Non-pigmented ciliary epithelial cell (primary cell): ENCODE measurements around the gene TPP1.

ENCODE experiments used
- DNase-seq: peaks from one replicate; pipeline ENCODE4 v3.0.0-alpha.2; 2010; ENCODE audit warnings: low read depth

Gene TPP1

DNA sequence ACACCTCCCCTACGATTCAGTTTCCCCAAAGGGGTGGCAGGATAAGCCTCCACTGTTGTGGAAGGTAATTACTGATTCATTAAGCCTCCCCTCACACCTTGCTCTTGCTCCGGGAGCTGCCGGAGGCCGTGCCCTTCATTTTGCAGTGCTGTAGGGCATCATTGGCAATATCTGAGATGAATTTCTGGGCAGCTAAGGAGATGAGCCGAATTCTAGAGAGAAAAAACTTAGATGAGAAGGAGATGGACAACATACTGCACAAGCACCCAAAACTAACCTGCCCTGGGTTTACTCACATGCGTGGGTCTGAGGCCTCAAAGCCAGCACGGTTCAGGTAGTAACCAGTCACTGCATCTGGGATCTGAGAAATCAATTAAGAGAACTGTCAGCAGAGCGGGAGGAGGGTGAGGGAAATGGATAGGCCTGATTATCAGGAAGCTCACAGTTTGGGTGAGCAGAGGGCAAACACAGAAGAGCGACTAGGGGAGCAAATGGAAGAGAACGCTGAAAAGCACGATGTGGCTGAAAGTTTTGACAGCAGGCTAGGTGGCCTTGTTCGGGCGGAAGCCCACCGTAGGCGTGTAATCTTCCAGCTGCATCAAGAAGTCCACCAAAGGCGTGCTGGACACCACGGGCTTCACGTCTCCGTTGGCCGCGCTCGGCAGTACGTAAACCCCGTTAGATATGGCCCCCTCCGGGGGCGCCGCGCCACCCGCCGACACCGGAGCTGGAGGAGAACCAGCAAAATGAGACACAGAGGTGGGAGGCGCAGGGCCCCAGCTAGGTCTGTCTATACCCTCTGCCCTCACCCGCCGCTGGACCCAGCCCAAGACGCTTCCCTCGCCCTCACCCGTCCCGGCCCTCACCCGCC is 7.9 kb downstream of the TPP1 start:
- DNase-seq, result no peak

DNA sequence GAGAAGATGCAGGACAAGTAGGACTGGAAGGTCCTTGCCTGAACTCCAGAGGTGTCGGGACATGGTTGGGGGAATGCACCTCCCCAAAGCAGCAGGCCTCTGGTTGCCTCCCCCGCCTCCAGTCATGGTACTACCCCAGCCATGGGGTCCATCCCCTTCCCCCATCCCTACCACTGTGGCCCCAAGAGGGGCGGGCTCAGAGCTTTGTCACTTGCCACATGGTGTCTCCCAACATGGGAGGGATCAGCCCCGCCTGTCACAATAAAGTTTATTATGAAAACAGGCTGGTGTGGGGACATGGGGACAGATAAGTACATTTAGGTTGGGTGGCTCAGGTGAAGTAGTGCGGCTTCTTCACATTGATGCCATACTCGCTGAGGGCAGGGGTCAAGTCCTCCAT is 8.6 kb downstream of the TPP1 start:
- no peak for DNase-seq

DNA sequence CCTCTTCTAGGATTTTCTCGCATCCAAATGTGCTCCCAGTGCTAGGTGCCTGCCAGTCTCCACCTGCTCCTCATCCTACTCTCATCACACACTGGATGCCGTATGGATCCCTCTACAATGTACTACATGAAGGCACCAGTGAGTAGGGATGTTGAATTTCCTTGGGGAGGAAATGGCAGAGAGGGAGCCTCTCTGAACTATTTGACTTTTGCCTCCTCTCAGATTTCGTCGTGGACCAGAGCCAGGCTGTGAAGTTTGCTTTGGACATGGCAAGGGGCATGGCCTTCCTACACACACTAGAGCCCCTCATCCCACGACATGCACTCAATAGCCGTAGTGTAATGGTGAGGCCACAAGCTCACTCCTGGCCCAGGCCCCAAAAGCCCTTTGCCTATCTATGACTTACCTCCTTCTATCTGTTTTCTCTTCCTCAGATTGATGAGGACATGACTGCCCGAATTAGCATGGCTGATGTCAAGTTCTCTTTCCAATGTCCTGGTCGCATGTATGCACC is 9.7 kb downstream of the TPP1 start:
- no peak for DNase-seq

DNA sequence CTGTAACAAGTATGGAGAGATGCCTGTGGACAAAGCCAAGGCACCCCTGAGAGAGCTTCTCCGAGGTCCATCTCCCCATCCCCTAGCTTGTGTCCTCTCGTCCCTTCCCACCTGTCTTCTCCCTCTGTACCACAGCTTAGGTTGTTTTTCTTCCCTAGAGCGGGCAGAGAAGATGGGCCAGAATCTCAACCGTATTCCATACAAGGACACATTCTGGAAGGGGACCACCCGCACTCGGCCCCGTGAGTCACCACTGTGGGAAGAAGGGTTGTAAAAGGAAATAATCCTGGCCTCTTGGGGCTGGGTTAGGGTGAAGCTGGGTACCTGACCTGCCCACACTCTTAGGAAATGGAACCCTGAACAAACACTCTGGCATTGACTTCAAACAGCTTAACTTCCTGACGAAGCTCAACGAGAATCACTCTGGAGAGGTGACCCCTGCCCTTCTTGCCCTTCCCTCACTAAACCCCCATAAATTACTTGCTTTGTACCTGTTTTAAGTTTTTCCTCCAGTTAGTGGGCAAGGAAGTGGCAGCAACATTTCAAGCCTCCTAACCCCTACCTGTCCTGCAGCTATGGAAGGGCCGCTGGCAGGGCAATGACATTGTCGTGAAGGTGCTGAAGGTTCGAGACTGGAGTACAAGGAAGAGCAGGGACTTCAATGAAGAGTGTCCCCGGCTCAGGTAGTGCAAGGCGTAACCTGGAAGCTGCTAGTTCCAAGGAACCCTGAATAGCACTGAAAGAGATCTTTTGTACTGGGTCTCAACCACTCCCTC is 10.3 kb downstream of the TPP1 start:
- no peak for DNase-seq

DNA sequence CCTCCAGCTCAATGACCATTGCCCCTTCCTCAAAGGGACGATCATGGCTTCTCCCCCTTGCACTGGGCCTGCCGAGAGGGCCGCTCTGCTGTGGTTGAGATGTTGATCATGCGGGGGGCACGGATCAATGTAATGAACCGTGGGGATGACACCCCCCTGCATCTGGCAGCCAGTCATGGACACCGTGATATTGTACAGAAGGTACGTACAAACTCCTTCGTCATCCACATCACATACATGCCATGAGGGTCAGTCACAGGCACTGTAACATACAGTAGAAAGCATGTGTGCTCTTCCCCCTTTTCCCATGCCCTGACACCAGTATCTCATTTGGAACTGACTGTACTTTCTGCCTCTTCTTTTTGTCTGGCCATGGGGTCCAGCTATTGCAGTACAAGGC is 11.2 kb downstream of the TPP1 start:
- DNase-seq, result no peak

DNA sequence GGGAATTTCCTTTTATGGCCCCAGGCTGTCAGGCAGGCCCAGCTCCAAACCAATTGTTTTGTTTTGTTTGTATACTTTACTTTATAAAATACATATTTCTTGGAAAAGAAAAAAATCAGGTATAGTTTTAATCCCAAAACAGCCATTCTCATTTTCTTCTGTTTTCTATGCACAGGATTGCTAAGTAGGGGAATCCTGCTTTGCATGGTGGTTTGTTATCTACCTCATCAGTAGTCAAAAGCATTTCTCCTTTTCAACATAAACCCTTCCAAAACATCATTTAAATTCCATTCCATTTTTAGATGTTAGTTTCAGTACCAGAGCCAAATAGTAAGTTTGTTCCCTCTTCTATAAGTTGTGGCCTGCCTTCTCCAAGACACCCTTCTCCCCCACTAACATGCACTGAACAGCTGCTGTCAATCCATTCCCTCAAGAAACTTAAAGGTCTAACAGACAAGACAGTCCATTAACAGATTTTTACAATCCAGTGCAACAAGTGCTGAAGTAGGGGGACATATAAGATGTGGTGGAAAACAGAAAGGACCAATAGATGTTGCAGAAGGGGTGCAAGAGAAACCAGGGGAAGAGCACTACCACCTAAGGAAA is 11.9 kb downstream of the TPP1 start:
- no peak for DNase-seq

DNA sequence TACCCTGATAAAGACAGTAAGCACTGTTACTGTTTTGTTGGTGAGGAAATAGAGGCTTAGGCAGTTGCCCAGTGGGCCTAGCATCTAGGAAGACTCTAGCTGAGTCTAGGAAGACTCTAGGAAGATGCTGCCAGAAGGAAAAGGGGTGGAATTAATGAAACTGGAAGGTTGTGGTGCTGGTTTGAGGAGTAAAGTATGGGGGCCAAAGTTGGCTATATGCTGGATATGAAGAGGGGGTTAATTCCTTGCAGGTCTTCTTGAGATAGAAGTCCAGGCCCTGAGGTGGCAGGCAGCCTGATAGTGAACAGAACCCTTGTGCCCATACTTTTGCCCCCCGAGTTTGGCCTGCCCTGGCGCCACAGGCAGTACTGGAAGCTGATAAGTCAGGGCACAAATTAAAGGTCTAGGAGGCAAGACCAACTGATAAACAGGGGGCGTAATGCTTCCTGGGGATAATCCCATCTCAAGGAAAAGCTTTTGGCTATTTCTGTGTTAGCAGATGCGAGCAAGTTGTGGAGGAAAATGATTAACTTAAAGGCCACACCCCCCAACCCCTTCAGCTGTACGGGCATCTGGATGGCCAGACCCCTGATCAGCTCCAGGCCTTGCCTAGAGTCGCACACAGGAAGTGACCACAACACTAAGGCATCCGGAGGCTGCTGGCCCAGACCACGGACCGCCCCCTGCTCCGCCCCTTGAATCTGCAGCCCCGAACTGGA is 12.6 kb downstream of the TPP1 start:
- peak; percentile 87 for DNase-seq

DNA sequence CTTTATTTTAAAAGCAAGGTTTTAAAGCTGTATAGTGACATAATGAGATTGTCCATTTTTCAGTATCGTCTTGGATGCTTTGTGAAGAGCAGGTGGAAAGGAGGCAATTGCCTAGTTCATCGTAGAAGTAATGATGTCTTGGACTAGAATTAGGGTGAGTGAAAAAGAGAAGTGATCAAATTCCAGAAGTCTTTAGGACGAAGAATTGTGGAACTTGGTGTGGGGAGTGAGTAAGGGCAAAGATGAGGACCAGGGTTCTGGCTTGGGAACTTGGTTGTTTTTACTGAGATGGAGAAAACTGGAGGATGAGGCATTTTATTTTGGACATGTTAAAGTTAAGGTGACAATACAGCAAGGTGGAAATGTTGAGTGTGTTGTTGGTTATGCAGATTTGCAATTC is 14.4 kb downstream of the TPP1 start:
- no peak for DNase-seq

DNA sequence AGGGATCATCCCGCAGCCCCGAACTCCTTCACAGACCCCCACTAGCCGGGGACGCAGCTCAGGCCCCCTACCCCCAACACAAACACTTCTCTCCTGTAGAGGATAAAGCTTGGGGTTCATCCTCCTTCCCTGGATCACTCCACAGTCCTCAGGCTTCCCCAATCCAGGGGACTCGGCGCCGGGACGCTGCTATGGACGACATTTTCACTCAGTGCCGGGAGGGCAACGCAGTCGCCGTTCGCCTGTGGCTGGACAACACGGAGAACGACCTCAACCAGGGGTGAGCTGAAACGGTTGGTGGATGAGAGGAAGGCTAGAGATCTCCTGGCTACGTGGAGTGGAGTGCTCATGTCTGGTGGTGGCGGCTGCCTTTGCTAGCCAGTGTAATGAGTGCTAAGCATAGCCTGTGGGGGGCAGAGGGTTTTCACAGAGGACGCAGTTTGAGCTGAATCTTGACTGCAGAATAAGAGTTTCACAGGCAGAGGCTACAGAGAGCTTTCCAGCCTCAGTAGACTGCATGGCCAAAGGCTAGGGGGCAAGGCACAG is 15.1 kb downstream of the TPP1 start:
- no peak for DNase-seq

DNA sequence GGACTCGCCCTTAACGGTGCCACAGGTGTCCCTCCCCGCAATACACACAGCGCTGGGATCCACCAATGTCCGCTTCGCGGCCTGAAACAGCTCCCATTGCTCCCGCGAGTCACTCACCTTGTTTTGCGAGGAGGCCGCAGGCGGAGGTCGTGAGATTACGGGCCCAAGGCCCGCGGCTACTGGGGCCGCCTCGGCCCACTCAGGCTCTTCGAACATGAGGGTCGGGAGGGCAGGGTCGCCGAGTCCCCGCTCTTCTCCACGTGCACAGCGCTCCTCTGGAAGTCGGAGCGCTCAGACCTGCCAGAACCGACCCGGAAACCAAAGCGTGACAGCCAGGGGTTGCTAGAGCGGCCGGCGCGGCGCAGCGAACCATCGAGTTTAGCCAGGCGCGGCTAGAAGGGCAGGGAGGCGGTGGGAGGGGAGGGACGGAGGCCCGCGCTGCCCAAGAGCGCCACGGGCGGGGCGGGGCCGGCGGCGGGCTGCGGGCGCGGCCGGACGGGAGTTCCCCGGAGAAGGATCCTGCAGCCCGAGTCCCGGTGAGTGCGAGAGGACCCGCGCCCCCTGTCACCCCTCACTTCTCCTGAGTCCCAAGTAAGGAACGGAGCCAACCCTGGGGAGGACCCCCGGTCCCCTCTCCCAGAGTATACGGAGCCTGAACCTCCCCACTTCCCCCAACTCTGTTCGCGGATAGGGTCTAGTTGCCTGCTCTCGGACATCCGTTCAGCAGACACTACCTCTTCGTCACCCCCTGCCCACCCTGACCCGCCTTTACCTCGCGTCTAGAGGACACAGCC is 15.7 kb downstream of the TPP1 start, which contains the start of the genes ILK and RRP8:
ILK (plus strand) TSS at position 488 of the 794 bp plus-strand sequence. CDS start 498 bp downstream, outside the sequence.
RRP8 (minus strand) TSS at position 330 of the 794 bp plus-strand sequence; CDS start at position 216, 114 bp downstream.
- no peak for DNase-seq

DNA sequence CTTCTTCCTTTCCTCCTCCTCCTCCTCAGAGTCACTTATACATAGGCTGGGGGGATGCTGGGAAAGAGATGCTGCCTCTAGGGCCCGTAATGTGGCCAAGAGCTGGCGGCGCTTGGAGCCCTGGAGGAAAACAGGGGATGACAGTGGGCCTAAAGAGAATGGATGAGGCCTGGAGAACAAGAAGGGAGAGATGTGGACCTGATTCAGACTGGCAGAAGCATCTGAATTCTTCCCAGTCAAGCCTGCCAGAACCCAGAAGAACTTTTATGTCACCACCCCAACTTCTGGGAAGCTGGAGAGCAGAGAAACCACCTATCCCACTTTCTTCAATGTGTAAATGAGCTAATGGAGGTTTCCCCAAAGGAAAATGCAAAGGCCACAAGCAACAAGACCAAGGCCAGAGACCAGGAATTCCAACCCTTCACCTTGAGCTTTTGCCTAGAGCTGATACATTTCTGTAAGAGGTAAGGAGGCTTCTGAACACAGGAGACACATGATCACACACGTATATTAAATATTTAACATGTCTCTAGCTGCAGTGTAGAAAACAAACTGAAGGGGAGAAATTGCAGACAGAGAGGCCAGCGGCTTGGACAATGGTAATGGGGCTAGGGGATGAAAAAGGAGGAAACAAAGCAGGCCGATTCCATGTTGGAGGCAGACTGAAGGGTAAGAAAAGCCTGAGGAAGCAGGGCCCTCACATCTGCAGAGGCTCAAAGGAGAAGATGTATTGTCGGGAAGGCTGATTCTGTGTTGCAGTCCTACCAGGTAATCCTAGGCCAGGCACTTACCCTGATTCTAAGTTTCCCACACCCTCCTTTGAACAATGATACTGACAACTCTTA is 16.9 kb downstream of the TPP1 start:
- no peak for DNase-seq

DNA sequence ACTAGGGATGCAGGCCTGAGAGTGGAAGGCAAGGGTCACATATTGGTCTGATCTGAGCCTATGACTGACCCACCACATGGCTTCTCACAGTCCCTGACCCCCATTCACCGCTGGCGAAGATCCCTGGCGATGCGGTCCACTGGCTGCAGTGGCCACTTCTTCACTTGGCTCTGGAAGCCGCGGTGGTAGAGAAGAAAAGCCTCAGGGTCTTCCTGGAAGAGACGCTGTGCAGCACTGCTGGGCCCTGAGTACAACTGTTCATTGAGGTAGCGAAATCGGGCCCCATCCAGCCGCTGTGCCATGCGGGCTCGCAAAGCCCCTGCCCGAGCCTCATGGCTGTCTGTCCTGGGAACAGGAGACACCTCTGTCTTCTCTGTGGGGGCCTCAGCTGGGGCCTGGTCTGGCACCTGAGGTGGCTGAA is 18.2 kb downstream of the TPP1 start:
- no peak for DNase-seq

DNA sequence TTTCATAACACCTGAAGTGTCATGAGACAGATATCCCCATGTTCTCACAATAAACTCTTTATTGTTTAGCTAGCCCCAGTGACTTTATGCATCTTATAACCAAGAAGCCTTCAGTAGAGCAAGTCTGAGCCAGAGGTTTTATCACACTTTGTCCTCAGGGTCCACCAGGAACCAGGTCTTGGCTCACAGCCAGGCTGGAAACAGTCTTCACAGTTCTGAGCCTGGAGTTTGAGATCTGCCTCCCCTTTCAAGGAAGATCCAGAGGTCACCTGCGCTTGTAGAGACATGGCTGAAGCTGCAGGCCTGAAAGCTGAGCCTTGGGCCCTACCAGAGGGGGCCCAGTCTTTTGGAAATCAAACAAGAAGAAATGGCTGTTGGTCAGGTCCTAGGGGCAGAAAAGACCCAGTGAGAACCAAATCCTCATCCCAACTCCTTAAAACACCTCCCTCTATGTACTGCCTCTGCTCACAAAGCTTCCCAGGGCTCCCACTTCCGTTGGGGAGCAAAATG is 19.3 kb downstream of the TPP1 start:
- DNase-seq, result no peak

DNA sequence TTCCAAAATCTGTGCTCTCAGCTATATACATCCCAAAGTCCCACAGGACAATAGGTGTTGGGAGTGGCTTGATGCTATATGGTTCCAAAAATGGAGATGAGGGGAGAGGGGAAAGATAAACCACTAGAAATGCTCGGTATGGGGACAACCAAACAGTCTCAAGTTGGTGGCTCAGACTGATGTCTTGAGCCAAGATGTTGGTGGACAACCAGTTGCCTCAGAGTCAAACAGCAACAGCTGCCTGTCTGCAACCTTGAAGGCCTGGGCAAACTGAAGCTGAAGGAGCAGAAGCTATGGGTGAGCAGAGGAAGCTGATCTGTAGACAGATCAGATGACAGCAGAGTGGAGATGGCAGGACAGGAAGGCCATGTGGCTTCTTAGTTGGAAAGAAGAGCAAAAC is 19.8 kb downstream of the TPP1 start:
- DNase-seq, result no peak

DNA sequence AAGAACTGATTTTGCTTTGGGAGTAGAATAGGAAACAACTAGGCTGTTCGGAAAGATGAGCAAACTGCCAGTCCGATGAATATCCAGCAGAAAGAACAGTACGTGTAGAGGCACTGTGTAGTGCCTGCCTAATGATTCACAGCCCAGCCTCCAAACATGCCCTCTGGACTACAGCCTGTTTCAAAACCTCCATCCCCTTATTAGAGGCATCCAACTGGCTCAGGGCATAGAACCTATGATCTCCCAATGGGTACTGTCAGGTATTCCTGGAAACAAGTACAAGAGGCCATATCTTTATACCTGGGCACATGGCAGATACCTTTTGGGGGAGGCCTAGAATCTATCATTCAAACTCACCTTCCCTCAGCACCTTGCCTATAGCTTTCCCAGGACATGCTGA is 20.7 kb downstream of the TPP1 start:
- no peak for DNase-seq

DNA sequence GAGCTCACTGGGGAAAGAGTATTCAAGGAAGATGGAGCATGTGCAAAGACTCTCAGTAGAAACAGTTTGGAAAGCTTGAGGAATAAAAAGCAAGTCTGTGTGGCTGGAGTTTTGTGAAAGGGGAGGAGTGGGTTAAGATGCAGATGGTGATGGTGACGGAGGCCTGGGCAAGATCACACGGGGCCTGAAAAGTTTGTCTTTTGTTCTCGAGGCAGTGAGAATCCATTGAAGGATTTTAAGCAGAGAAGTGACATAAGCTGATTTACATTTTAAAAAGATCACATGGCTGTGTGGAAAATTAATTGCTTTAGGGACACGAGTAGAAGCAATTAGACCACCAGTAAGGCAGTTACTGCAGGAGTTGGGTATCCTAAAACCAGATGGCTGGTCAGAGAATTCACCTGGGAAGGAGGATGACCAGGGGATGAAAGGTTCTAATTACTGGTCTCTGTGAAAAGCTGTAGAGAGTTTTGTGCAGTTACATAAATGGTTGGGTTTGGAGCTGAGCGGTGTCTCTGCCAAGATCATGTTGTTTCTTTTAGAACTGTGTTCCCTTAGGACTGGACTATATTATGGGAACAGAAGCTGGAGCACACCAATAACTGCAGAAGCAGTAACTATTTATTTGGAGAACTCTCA is 22.9 kb downstream of the TPP1 start:
- no peak for DNase-seq

DNA sequence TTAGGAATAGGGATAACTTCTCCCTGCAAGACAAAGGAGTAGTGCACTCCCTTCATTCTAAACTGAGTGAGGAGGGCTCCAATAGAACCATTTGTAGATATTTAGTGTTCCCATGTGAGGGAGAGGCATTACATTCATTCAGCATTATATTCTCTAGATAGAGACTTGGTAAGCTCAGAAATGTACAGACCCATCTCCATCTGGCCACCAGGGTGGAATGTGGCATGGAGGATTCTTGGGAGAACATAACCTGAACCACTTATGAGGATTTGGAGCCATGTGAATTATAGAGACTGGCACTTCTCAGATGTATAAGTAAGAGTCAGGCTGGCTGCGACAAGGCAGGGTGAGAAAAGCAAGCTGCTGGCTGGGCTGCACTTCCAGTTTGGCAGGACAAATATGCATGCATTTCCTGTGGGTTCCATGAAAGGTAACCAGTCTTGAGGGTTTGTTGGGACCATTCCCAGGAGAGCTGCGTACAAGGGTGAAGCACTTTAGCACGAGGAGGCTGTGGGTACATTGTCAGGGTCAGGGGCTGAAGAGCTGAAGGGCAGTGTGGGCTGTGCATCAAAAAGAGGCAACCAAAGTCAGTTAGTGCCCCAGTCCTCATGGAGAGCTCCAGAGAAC is 25.0 kb downstream of the TPP1 start:
- DNase-seq, result no peak

DNA sequence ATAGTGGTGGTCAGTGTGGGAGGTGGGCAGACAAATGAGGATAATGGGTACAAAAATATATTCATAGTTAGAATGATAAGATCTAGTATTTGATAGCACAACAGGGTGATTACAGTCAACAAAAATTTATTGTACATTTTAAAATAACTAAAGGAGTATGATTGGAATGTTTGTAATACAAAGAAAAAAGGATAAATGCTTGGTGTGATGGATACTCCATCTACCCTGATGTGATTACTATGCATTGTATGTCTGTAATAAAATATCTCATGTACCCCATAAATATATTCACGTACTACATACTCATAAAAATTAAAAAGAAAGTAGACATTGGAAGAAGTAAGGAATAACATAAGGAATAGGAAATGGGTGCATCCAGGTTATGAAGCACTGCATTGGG is 31.2 kb downstream of the TPP1 start:
- no peak for DNase-seq
